HPDE6-E6E7 (cell line): Measurements from ENCODE around the gene PALLD.

Source experiments
- DNase-seq: peaks from one replicate; pipeline ENCODE4 v3.0.0; 2011; ENCODE audit warnings: missing footprints; ENCODE audit errors: extremely low spot score

PALLD gene

GRCh38 chr4:168876106-168876505, 379.3 kb downstream of the PALLD start:
- DNase-seq: no peak

GRCh38 chr4:168877511-168878491, 380.9 kb downstream of the PALLD start:
- no peak for DNase-seq

GRCh38 chr4:168878623-168879022, 381.8 kb downstream of the PALLD start:
- DNase-seq: no peak

GRCh38 chr4:168879188-168879587, 382.3 kb downstream of the PALLD start:
- no peak for DNase-seq

- DNase-seq: no peak
Observed at GRCh38 chr4:168880072-168880675, 383.3 kb downstream of the PALLD start.

GRCh38 chr4:168880811-168881595, 384.2 kb downstream of the PALLD start:
- DNase-seq: no peak

- DNase-seq: no peak
Observed at GRCh38 chr4:168881781-168882420, 385.0 kb downstream of the PALLD start.

- DNase-seq: no peak
Observed at GRCh38 chr4:168882650-168883233, 385.9 kb downstream of the PALLD start.

GRCh38 chr4:168883513-168883912, 386.7 kb downstream of the PALLD start:
- DNase-seq: no peak

- no peak for DNase-seq
Observed at GRCh38 chr4:168884251-168885124, 387.6 kb downstream of the PALLD start.

GRCh38 chr4:168885400-168885799, 388.5 kb downstream of the PALLD start:
- no peak for DNase-seq

GRCh38 chr4:168886351-168886750, 389.5 kb downstream of the PALLD start:
- no peak for DNase-seq

- DNase-seq: no peak
Observed at GRCh38 chr4:168887809-168888208, 391.0 kb downstream of the PALLD start.

- DNase-seq: no peak
Observed at GRCh38 chr4:168888715-168889215, 391.9 kb downstream of the PALLD start.

- no peak for DNase-seq
Observed at GRCh38 chr4:168891086-168891485, 394.2 kb downstream of the PALLD start.

GRCh38 chr4:168891688-168892087, 394.8 kb downstream of the PALLD start:
- no peak for DNase-seq

- no peak for DNase-seq
Observed at GRCh38 chr4:168892475-168892874, 395.6 kb downstream of the PALLD start.

GRCh38 chr4:168893205-168893604, 396.4 kb downstream of the PALLD start:
- no peak for DNase-seq

- DNase-seq: no peak
Observed at GRCh38 chr4:168893807-168894206, 397.0 kb downstream of the PALLD start.

GRCh38 chr4:168900080-168900479, 403.2 kb downstream of the PALLD start:
- DNase-seq: no peak
